ENCODE results near the gene RNF186.
"Not testable (repeated sequence)": the region's sequence is repeated elsewhere in the genome, so short reads cannot be mapped to it uniquely, and the experiment has no call there.

Gene RNF186

GRCh38 chr1:19814681-19815503, at the start of gene RNF186:
Gene RNF186, minus strand, starts transcription at chr1:19815283. Its CDS starts 182 bp downstream, at chr1:19815101.
- DNase-seq = no peak

GRCh38 chr1:19864570-19865160, 49.6 kb upstream of the RNF186 start:
- no peak for DNase-seq

GRCh38 chr1:19862944-19863343, 47.9 kb upstream of the RNF186 start:
- no peak for DNase-seq

GRCh38 chr1:19861842-19862530, 46.9 kb upstream of the RNF186 start:
- DNase-seq = no peak

DNA sequence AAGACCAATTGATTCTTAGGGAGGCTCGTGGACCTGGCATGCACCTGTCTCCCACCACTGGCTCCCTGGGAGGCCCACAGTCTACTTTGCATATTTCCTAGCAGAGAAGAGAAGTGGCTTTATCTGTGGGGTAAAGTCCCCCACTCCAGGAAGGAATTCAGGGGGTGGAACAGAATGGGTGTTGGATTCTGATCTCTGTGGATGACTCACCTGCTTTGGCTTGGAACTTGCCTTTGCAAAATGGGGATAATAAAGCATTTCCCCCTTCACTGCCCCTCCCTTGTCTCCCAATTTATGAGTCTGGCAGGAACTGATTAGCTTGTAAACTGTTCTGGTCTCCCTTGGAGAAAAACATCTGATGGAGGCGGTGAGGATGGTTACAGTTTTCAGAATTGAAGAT, 46.0 kb upstream of the RNF186 start:
- no peak for DNase-seq

GRCh38 chr1:19860418-19860817, 45.3 kb upstream of the RNF186 start:
- DNase-seq = no peak

GRCh38 chr1:19859876-19860275, 44.8 kb upstream of the RNF186 start:
- no peak for DNase-seq

DNA sequence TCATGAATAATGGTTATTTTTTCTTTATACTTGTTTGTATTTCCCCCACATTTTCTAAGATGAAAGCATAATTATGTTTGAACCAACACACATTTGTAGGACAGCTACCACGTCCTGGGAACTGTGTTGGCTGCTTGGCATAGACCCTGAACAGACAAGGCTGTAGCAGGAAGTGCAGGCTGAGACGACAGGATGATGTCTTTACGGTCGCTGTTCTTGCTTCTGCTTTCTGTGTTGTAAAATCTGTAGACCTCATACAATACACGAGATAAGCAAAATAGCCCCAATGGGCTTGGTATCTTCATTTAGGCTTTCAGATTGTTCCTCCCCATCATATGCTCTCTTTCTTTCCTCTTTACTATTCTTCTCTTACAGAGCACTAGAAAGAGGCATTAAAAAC, 43.8 kb upstream of the RNF186 start:
- no peak for DNase-seq

- no peak for DNase-seq
These were observed 39.8 kb upstream of the RNF186 start for GRCh38 chr1:19854866-19855265.

DNA sequence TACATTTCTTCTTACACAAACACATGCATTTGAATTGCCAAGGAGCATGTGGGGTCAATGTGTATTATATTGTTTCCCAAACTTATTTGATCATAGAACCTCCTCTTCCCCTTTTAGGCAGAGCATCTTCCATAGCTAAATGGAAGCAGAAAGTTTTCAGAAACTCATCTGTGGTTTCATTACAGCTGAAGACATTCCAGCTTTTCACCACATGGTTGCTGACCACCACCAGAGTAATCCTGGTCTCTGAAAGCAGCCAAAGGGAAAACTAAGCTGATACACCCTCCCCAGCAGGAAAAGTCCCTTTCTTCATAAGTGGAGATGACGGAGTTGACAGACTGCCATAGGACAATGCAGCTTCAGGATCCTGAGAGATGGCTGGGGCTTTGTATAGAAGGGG, 37.0 kb upstream of the RNF186 start:
- no peak for DNase-seq

DNA sequence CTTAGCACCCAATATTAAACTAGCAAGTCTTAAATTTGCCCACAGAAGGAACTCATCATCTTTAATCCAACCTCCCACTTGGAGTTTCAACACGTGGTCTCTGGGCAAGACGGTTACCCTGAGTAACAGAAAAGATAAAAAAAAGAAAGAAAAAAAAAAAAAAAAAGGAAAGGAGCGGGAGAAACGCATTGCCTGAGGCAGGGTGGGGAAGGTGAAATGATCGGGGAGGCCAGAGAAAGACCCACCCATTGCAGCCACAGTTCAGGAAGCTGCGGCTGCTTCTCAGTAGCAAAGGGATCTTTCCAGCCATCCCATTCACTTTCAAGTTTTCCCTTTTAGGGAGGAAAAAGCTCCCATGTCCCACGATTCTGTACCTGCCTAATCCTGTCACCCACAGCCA, 35.1 kb upstream of the RNF186 start:
- DNase-seq = no peak

GRCh38 chr1:19849307-19849706, 34.2 kb upstream of the RNF186 start:
- DNase-seq = not testable (repeated sequence)

GRCh38 chr1:19847334-19847733, 32.3 kb upstream of the RNF186 start:
- not testable (repeated sequence) for DNase-seq

DNA sequence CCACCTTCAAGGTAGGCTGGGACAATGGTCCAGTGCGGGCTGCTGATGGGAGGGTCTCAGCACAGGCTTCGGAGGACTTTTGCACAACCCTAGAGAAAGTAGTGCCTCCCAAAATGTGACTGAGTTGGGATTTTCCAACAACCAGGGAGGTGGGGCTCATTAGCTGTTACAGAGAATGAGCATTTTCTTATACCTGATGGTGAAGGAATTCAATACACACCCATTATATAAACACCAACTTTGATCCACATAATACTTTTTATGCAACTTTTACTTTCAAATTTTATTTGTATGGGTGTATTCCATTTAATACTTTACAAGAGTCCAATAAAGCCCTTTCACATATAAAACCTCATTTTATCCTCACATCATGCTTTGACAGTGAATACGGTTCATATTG, 31.3 kb upstream of the RNF186 start:
- DNase-seq = no peak

DNA sequence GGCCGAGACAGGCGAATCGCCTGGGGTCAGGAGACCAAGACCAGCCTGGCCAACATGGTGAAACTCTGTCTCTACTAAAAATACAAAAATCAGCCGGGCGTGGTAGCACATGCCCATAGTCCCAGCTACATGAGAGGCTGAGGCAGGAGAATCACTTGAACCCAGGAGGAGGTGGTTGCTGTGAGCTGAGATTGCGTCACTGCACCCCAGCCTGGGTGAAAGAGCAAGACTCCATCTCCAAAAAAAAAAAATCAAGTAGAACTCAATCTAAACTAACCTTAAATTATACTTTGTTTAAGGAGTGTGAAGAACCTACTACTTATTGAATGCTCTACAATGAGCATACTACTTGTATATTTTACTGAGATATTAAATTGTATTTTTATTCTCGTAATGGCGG, 30.5 kb upstream of the RNF186 start:
- no peak for DNase-seq

GRCh38 chr1:19844731-19845495, 29.8 kb upstream of the RNF186 start:
- no peak for DNase-seq

- no peak for DNase-seq
These were observed 25.1 kb upstream of the RNF186 start for GRCh38 chr1:19840228-19840627.

DNA sequence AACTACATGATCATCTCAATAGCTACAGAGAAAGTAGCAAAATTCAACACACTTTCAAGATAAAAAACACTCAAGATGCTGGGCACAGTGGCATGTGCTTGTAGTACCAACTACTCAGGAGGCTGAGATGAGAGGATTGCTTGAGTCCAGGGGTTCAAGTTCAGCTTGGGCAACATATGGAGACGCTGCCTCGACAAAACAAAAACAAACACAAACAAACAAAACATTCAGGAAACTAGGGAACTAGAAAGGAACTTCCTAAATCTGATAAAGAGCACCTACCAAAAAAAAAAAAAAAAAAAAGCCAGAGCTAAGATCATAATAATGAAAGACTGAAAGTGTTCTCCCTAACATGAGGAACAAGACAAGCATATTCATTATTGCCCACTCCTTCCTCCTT, 22.8 kb upstream of the RNF186 start:
- DNase-seq = no peak

DNA sequence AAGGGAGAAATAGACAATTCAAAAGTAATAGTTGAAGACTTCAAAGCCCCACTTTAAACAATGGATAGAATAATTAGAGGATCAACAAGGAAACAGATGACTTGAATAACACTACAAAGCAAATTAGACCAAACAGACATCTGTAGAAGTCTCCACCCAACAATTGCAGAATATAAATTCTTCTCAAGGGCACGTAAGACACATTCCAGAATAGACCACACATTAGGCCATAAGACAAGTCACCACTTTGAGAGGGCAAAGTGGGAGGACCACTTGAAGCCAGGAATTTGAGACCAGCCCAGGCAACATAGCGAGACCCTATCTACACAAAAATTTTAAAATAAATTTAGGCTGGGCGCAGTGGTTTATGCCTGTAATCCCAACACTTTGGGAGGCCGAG, 20.5 kb upstream of the RNF186 start:
- DNase-seq = no peak

DNA sequence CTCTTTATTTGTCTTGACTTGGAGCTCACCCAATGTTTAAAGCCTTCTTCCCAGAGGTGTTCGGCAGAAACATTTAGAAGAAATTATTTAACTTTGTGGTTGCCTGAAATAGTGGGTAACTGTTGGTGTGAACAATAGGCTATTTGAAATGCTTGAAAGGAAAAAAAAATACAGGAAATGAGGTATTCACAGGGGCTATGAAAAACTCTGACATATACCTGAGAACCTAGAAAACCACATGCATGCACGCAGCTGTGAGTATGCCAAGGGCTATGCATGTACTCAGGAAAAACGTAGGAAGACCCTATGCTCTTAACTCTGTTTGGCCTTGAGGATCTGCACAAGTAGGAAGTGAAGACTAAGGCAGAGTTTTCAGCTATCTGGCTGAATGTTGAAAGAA, 16.4 kb upstream of the RNF186 start:
- no peak for DNase-seq

DNA sequence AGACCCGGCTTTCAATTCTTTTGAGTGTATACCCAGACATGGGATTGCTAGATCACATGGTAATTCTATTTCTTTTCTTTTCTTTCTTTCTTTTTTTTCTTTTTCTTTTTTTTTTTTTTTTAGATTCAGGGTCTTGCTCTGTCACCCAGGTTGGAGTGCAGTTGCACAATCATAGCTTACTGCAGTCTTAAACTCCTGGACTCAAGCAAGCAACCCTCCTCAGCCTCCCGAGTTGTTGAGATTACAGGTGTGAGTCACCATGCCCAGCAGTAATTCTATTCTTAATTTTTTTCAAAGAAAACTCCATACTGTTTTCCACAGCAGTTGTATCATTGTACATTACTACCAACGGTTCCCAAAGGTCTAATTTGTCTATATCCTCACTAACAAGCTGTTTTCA, 13.5 kb upstream of the RNF186 start:
- no peak for DNase-seq

DNA sequence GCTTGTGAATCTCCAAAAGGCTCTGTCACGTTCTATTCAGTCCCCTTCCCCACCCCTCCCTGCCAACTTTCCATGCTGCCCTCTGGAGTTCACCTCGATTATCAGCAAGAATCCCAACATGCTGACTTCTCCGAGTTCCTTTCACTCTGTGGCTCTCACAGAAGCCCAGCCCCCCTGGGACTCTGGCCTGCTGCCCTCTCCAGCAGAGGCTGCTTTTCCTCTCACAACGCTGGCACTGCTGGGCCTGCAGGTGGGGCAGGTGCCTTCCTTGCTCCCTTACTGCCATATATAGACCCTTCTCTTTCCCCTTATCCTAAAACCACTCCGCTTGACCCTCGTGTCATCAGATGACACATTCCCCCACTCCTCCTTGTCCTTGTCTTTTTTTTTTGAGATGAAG, 10.2 kb upstream of the RNF186 start:
- no peak for DNase-seq

- no peak for DNase-seq
These were observed 9.5 kb upstream of the RNF186 start for GRCh38 chr1:19824541-19824940.
